Measurements from ENCODE around the gene FDXR.

Gene FDXR

GRCh38 chr17:74818291-74818938 is 54.4 kb downstream of the FDXR start:
- H3K27ac ChIP-seq (replicated peaks): no peak overlapping the region
- TF ChIP-seq CTCF (IDR thresholded peaks at IDR 0.05; ENCODE audit: insufficient read depth, low read length): no peak
- no peak for TF ChIP-seq GABPA (IDR thresholded peaks at IDR 0.05; ENCODE audit: low read depth)
- no peak for TF ChIP-seq SPI1 (IDR thresholded peaks at IDR 0.05; ENCODE audit: borderline replicate concordance, low read depth)
- TF ChIP-seq POLR2AphosphoS5 (IDR thresholded peaks at IDR 0.05; ENCODE audit: low read depth): no peak
- no peak for TF ChIP-seq REST (IDR thresholded peaks at IDR 0.05; ENCODE audit: insufficient replicate concordance, low read depth)
- H3K27me3 ChIP-seq (ENCODE audit: insufficient read depth, poor library complexity, severe bottlenecking): no peaks in the 10 kb centered on the region
- no peak overlapping the region for H3K4me3 ChIP-seq (replicated peaks; ENCODE audit: insufficient read depth, low read length)
- DNase-seq (ENCODE audit: low read depth in 1 of 2, low spot score in 1 of 2): no peak

GRCh38 chr17:74816905-74817620 is 55.7 kb downstream of the FDXR start:
- Histone ChIP-seq H3K27ac (replicated peaks) (no peak overlapping the region), H3K27me3 (ENCODE audit: insufficient read depth, poor library complexity, severe bottlenecking) (no peaks in the 10 kb centered on the region), H3K4me3 (replicated peaks; ENCODE audit: insufficient read depth, low read length) (no peak overlapping the region)
- DNase-seq (ENCODE audit: low read depth in 1 of 2, low spot score in 1 of 2): no peak
- TF ChIP-seq CTCF (IDR thresholded peaks at IDR 0.05; ENCODE audit: insufficient read depth, low read length): no peak
- TF ChIP-seq REST (IDR thresholded peaks at IDR 0.05; ENCODE audit: insufficient replicate concordance, low read depth): no peak
- no peak for TF ChIP-seq SPI1 (IDR thresholded peaks at IDR 0.05; ENCODE audit: borderline replicate concordance, low read depth)
- no peak for TF ChIP-seq POLR2AphosphoS5 (IDR thresholded peaks at IDR 0.05; ENCODE audit: low read depth)
- TF ChIP-seq GABPA (IDR thresholded peaks at IDR 0.05; ENCODE audit: low read depth): no peak

- no peak overlapping the region for H3K27ac ChIP-seq (replicated peaks)
- TF ChIP-seq SPI1 (IDR thresholded peaks at IDR 0.05; ENCODE audit: borderline replicate concordance, low read depth) (no peak), REST (IDR thresholded peaks at IDR 0.05; ENCODE audit: insufficient replicate concordance, low read depth) (no peak), CTCF (IDR thresholded peaks at IDR 0.05; ENCODE audit: insufficient read depth, low read length) (no peak), POLR2AphosphoS5 (IDR thresholded peaks at IDR 0.05; ENCODE audit: low read depth) (no peak), GABPA (IDR thresholded peaks at IDR 0.05; ENCODE audit: low read depth) (no peak)
Observed at GRCh38 chr17:74815550-74816370, 57.0 kb downstream of the FDXR start.

More at GRCh38 chr17:74815550-74816370, 57.0 kb downstream of the FDXR start:
- no peak for DNase-seq (ENCODE audit: low read depth in 1 of 2, low spot score in 1 of 2)
- Histone ChIP-seq H3K4me3 (replicated peaks; ENCODE audit: insufficient read depth, low read length) (no peak overlapping the region), H3K27me3 (ENCODE audit: insufficient read depth, poor library complexity, severe bottlenecking) (no peaks in the 10 kb centered on the region)
